ENCODE results near the gene EFCC1.

The EFCC1 gene

GRCh38 chr3:129045675-129046036, 44.6 kb downstream of the EFCC1 start:
- DNase-seq (ENCODE audit: low read depth), result no peak
- TF ChIP-seq, protein P1, sequence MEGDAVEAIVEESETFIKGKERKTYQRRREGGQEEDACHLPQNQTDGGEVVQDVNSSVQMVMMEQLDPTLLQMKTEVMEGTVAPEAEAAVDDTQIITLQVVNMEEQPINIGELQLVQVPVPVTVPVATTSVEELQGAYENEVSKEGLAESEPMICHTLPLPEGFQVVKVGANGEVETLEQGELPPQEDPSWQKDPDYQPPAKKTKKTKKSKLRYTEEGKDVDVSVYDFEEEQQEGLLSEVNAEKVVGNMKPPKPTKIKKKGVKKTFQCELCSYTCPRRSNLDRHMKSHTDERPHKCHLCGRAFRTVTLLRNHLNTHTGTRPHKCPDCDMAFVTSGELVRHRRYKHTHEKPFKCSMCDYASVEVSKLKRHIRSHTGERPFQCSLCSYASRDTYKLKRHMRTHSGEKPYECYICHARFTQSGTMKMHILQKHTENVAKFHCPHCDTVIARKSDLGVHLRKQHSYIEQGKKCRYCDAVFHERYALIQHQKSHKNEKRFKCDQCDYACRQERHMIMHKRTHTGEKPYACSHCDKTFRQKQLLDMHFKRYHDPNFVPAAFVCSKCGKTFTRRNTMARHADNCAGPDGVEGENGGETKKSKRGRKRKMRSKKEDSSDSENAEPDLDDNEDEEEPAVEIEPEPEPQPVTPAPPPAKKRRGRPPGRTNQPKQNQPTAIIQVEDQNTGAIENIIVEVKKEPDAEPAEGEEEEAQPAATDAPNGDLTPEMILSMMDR (conservative IDR thresholded peaks at IDR 0.05; ENCODE audit: low read length), result no peak
- H3K4me3 ChIP-seq (ENCODE audit: low read length), result no peak overlapping the region

DNA sequence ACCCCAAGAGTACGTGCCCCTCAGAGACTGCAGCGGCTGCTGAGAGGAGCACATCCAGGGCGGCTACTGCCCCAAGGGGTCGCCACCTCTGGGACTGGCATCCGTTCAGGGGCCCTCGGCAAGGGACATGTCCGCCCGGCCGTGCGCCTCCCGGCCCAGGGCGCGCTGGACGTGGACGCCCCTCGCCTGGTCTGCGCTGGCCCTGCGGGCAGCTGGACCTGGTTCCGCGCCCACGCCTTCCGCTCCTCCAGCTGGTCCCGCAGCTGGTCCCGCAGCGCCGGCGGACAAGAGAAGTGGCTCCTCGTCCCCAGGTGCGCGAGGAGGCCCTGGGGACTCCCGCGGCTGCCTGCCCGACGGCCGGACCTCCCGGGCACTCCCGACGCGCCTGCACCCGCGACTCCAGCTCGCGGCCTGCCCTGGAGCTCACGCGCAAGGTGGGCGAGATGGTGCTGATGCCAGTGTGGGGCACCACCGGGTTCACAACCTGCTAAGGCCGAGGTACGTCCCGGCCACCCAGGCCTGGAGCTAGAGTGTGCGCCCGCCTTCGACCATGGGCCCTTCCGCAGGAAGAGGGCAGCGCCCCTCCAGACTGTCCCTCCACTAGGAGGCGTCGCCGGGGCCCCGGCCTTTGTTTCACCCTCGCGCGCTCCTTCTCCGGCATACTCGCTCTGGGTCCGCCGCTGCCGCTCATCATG, 45.1 kb downstream of the EFCC1 start:
- no peak for DNase-seq (ENCODE audit: low read depth)
- TF ChIP-seq, protein P1 (conservative IDR thresholded peaks at IDR 0.05; ENCODE audit: low read length), result no peak
- no peak overlapping the region for H3K4me3 ChIP-seq (ENCODE audit: low read length)

DNA sequence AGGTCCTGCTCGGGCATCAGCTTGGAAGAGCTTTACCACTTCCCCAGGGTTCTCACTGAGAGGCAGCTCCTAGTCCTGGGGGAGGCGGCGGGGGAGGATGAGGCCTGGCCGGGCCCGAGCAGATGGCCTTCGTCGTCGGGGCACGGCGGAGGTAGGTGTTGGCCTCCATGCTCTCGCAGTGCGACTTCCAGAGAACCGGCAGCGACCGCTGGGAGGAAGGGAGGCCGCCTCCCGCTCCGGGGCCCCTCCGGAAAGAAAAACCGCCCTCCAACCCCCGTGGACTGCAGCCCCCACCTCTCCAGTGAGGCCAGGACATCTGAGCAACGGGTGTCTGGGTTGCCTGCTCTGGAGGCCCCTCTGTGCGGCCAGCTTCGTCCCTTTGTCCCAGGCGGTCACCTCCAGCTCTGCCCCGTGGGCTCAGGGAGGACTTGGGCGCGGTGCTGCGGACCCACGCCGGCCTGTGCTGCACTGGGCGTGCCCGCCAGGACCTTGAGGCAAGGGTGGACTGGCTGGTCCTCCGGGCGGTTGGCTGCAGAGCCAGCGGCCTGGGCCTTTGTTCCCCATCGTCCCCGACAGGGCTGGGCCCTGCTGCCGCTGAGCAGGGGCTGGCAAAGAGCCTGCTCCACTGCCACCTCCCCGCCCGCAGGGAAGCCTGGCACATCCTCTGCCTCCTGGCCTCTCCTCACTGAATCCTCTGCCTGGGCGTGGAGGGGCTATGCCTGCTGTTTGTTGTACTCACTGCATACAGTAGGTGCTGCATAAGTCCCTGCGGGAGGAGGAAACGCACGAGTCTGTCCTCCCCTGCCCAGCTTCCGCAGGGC, 45.8 kb downstream of the EFCC1 start:
- DNase-seq (ENCODE audit: low read depth), result no peak
- H3K4me3 ChIP-seq (ENCODE audit: low read length), result no peak overlapping the region
- TF ChIP-seq, protein P1 (conservative IDR thresholded peaks at IDR 0.05; ENCODE audit: low read length), result no peak

DNA sequence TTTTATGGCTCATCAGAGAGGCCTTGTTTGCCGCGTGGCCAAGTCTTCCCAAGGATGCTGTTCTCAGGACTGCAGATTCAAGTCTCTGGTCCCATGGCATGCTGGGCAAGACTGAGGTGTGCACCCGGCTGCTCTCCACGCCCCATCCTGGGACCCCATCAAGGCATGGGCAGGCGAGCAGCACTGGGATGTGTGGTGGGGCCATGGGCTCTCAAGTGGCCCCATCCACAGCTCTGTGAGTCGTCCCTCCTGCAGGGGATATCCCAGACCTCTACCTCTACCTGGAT, 46.4 kb downstream of the EFCC1 start:
- TF ChIP-seq, protein P1 (conservative IDR thresholded peaks at IDR 0.05; ENCODE audit: low read length), result no peak
- no peak for DNase-seq (ENCODE audit: low read depth)
- no peak overlapping the region for H3K4me3 ChIP-seq (ENCODE audit: low read length)

DNA sequence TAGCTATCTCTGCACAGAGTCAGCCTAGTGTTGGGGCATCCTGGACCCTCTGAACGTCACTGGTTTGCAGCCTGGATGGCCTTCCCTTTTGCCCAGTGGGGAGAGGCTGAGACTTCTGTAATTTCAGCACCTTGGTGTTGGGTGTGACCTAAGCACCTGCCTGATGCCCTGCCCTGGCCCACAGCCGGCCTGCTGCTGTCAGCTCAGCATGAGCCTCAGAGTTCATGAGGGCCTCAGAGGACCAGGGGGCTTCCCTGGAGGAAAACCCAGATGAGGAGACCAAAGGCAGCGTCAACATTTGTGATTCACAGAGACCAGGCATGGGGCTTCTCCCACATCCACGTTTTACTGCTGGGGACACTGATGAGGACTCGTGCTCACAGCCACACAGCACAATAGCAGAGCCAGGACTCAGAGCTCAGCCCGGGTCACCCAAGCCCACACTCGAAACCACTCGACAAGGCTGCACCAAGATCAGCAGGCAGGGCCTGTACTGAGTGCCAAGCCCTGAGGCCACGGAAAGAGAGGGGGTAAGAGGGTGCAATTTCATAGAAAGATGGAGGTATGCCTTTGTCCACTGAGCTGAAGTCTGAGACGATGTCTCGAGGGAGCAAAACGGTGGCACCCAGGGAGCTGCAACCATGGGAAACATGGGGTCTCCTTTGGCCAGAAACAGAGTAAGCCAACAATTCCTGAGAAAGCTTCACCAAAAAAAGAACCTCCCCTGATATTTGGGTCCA, 49.6 kb downstream of the EFCC1 start:
- no peak for DNase-seq (ENCODE audit: low read depth)
- H3K4me3 ChIP-seq (ENCODE audit: low read length), result no peak overlapping the region
- TF ChIP-seq, protein P1 (conservative IDR thresholded peaks at IDR 0.05; ENCODE audit: low read length), result no peak

DNA sequence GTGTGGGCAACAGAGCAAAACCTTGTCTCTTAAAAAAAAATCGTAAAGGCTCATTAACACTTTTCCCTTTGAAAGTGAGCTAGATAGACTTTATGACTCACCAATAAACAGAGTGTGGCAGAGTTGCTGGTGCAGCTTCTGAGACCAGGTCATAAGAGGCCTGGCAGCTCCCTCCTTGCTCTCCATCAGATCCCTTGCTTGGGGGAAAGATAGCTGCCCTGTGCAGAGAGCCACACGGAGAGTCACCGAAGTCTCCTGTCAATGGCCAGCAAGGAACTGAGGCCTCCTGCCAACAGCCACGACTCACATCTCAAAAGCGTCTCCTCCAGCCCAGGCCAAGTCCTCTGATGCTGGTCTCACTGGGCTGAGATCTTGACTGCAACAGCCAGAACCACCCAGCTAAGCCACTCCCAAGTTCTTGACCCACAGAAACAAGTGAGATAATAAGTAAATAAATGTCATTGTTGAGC, 50.8 kb downstream of the EFCC1 start:
- DNase-seq (ENCODE audit: low read depth), result no peak
- TF ChIP-seq, protein P1 (conservative IDR thresholded peaks at IDR 0.05; ENCODE audit: low read length), result no peak
- no peak overlapping the region for H3K4me3 ChIP-seq (ENCODE audit: low read length)
